Thymus (tissue), 14 donors: ENCODE results near the gene RHO. TPM values are rescaled to one million over a fixed set of nuclear protein-coding genes. Genes with fewer than 3 reads are reported as not detected.
"Not testable (repeated sequence)": the region's sequence is repeated elsewhere in the genome, so short reads cannot be mapped to it uniquely, and the experiment has no call there.

Experiments
- DNase-seq, 9 donors: peaks; one replicate each; pipeline ENCODE4 v3.0.0-alpha.2; 2013; ENCODE audit warnings: low spot score in 9 of 9, low read depth in 6 of 9, missing footprints in 1 of 9
- H3K27ac ChIP-seq, 2 donors: one replicate each; pipeline ENCODE4 v1.5.1; 2013; ENCODE audit warnings: control low read depth in 1 of 2, low read depth in 1 of 2, low read length in 1 of 2, mild to moderate bottlenecking in 1 of 2, moderate library complexity in 1 of 2
- H3K27me3 ChIP-seq, 2 donors: one replicate each; pipeline ENCODE4 v1.5.1; 2013; ENCODE audit warnings: low read length in 1 of 2; ENCODE audit not compliant: control insufficient read depth in 2 of 2, insufficient read depth in 1 of 2
- H3K36me3 ChIP-seq, 2 donors: one replicate each; pipeline ENCODE4 v1.5.1; 2013; ENCODE audit warnings: low read length in 1 of 2, mild to moderate bottlenecking in 1 of 2, moderate library complexity in 1 of 2; ENCODE audit not compliant: control insufficient read depth in 2 of 2, insufficient read depth in 2 of 2
- H3K4me1 ChIP-seq, 2 donors: one replicate each; pipeline ENCODE4 v1.5.1; 2013; ENCODE audit warnings: low read length in 2 of 2; ENCODE audit not compliant: control insufficient read depth in 2 of 2, insufficient read depth in 2 of 2
- H3K4me3 ChIP-seq, 2 donors: one replicate each; pipeline ENCODE4 v1.5.1; 2013; ENCODE audit warnings: low read length in 2 of 2, control low read depth in 1 of 2, mild to moderate bottlenecking in 1 of 2
- H3K9me3 ChIP-seq, 2 donors: one replicate each; pipeline ENCODE4 v1.5.1; 2013; ENCODE audit warnings: low read length in 1 of 2, mild to moderate bottlenecking in 1 of 2; ENCODE audit not compliant: control insufficient read depth in 2 of 2, insufficient read depth in 1 of 2
- WGBS: extraction: QIAGEN DNeasy Blood & Tissue Kit; methylation state at CpG from one replicate; pipeline ENCODE4 v1.1.7; 2013; 5-methylcytosine and 5-hydroxymethylcytosine counted together
- long read RNA-seq, 10 donors: transcript quantifications; one replicate each; lab custom pipeline, GENCODE V29; 2026
- polyA plus RNA-seq: library from polyadenylated mRNA; stranded (reverse); fragments of 200-250 nt; gene quantifications from one replicate; pipeline ENCODE4 v1.2.3, GENCODE V29; 2013
- total RNA-seq: library from RNA; stranded (reverse); fragments of 120-200 nt; gene quantifications from one replicate; pipeline ENCODE4 v1.2.4, GENCODE V29; 2013
- donor health status: healthy.

The RHO gene
- 0.05 TPM for total RNA-seq
- 0.07 TPM for polyA plus RNA-seq
- long read RNA-seq, donor 1 = 0 reads
- long read RNA-seq, donor 2 = 0 reads
- long read RNA-seq, donor 3 = 0 reads
- long read RNA-seq, donor 4 = 0 reads
- long read RNA-seq, donor 5 = 0 reads
- long read RNA-seq, donor 6 = 0 reads
- long read RNA-seq, donor 7 = 0 reads
- long read RNA-seq, donor 8 = 0 reads
- long read RNA-seq, donor 9 = 0 reads
- long read RNA-seq, donor 10 = 0 reads

DNA sequence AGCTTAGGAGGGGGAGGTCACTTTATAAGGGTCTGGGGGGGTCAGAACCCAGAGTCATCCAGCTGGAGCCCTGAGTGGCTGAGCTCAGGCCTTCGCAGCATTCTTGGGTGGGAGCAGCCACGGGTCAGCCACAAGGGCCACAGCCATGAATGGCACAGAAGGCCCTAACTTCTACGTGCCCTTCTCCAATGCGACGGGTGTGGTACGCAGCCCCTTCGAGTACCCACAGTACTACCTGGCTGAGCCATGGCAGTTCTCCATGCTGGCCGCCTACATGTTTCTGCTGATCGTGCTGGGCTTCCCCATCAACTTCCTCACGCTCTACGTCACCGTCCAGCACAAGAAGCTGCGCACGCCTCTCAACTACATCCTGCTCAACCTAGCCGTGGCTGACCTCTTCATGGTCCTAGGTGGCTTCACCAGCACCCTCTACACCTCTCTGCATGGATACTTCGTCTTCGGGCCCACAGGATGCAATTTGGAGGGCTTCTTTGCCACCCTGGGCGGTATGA, at the start of gene RHO:
Gene RHO, plus strand, starts transcription at position 51 of the 512 bp plus-strand sequence. Its CDS starts 95 bp downstream, at position 146.
- WGBS = 97% methylated on average over 18 of the region's 18 CpGs
- DNase-seq = no peak
- H3K36me3 ChIP-seq = no peaks in the 10 kb centered on the region
- H3K4me1 ChIP-seq = no peaks in the 10 kb centered on the region
- no peak within 1 kb of the TSS for H3K27ac ChIP-seq
- no peaks in the 10 kb centered on the region for H3K27me3 ChIP-seq
- H3K9me3 ChIP-seq = no peaks in the 10 kb centered on the region
- H3K4me3 ChIP-seq = no peak within 1 kb of the TSS

DNA sequence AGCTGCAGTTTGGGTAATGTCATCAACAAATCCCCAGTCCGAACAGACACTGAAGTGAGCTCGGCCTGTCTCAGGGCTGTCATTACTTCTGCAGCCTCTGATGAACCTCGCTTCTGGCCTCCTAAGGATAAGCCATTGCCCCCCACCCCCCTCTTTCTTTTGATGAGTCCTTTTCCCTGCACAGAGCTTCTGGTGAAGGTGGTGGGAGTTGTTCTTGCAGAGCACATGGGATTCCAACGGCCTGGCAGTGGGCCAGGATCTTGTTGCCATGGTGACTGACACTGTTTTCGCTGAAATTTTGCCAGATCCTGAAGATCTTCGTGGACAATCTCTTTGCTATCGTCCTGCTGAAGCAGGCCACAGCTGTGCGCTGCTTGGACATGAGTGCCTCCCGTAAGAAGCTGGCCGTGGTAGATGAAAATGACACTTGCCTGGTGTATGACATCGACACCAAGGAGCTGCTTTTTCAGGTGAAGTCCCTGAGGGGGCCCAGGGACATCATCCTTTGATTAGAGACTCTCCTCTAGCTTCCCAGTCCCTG, 47.1 kb upstream of the RHO start:
- 90% methylated on average over 8 of the region's 11 CpGs for WGBS
- H3K9me3 ChIP-seq, H3K4me1 ChIP-seq, H3K27me3 ChIP-seq, DNase-seq, H3K4me3 ChIP-seq: not testable (repeated sequence)
- peak overlapping the region; percentile 53 to 60 for H3K27ac ChIP-seq
- peaks cover 54 to 62% of the 10 kb centered on the region in 2 donors for H3K36me3 ChIP-seq

DNA sequence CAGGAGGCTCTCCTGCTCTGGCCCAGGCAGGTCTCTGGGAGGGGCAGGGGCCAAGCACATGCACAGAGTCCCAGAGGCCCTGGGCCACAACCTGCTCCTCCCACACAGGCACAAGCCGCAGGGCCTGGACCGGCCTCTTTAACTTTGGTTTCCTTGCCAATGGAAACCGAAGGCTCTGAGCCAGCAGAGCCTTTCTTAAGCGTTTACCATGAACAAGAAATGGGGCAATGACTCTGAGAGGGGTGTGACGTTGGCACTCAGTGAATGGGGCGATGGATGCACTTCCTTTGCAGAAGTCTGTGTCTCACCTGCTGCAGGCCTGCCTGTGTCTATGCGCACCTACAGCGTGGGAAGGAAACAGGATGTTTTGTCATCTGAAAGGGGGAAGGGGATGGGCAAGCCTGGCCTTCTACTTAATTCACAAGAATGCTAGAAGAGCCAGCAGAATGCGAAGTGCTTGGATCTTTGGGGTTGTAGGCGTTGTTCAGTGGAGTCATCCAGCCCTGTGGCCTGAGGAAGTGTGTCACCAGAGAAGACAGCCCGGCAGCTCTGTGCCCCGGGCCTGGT, 46.6 kb upstream of the RHO start:
- DNase-seq = peak in 6 of 9 donors; percentile 9 to 58 (median 24)
- Histone ChIP-seq H3K36me3 (peaks cover 48 to 57% of the 10 kb centered on the region in 2 donors), H3K27me3 (no peaks in the 10 kb centered on the region), H3K9me3 (no peaks in the 10 kb centered on the region), H3K4me1 (peaks cover 0 to 7% of the 10 kb centered on the region in 2 donors), H3K27ac (peak overlapping the region; percentile 54 to 60), H3K4me3 (no peak overlapping the region)
- 92% methylated on average over 12 of the region's 12 CpGs for WGBS

DNA sequence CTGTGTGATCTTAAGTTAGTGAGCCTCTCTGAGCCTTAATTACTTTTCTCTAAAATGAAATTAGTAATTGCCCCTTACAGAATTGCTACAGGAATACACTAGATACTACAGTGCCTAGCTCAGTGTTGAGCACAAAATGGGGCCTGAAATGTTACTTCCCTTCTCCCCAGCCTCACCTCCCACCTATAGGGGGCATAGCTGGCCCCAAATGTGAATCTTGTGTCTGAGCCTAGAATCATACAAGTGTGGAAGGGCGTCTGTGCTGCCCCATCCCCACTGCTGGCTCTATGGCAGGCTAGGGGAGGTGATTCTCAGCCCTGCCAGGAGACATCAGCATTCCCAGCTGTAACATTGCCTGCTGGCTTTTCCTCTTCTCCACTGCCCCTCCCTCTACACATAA, 45.7 kb upstream of the RHO start:
- no peaks in the 10 kb centered on the region for H3K9me3 ChIP-seq
- H3K36me3 ChIP-seq = peaks cover 40 to 48% of the 10 kb centered on the region in 2 donors
- H3K27ac ChIP-seq = no peak overlapping the region
- no peaks in the 10 kb centered on the region for H3K27me3 ChIP-seq
- peaks cover 0 to 7% of the 10 kb centered on the region in 2 donors for H3K4me1 ChIP-seq
- no peak for DNase-seq
- 98% methylated on average over 1 of the region's 1 CpG for WGBS
- no peak overlapping the region for H3K4me3 ChIP-seq

DNA sequence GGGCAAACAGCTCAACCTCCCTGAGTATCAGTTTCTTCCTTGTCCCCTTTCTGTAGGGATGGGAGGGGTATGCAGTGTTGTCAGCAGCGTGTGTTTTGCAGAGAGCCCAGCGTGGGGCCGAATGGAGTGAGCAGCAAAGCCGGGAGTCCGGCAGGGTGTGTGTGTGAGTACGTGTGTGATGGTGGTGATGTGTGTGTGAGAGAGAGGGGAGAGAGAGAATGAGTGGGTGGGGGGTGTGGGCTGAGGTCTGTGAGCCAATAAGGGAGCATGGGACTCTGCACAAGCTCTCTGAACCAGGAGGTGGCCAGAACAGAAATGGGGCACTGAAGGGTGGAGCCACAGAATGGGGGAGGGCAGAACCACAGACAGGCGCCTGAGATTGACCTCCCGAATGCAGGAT, 44.6 kb upstream of the RHO start:
- no peak for DNase-seq
- H3K4me1 ChIP-seq = peaks cover 0 to 7% of the 10 kb centered on the region in 2 donors
- WGBS = 96% methylated on average over 8 of the region's 8 CpGs

DNA sequence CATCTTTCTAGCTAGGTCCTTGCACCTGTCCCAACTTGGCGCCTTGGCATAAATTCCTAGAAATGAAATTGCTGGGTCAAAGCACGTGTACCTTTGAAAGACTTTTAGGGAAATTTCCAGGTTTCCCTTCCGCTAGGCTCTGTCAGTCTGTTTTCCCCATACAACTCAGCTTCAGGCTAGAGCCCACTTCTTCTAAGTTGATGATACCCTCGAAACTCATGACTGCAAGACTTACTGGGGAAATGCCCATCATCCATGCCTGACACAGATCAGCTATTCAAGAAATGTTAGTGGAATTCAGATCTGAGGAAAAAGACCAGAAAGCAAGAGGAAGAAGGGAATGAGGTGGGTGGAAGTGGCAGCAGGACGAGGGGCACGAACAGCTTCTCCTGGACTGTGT, 43.3 kb upstream of the RHO start:
- not testable (repeated sequence) for H3K9me3 ChIP-seq, DNase-seq, H3K4me3 ChIP-seq, H3K27ac ChIP-seq, H3K27me3 ChIP-seq, H3K4me1 ChIP-seq
- peaks cover 25 to 30% of the 10 kb centered on the region in 2 donors for H3K36me3 ChIP-seq
- WGBS = 98% methylated on average over 6 of the region's 6 CpGs

More for the DNA sequence above, 44.6 kb upstream of the RHO start:
- Histone ChIP-seq H3K36me3 (peaks cover 34 to 39% of the 10 kb centered on the region in 2 donors), H3K4me3 (no peak overlapping the region), H3K9me3 (no peaks in the 10 kb centered on the region), H3K27me3 (no peaks in the 10 kb centered on the region), H3K27ac (no peak overlapping the region)

DNA sequence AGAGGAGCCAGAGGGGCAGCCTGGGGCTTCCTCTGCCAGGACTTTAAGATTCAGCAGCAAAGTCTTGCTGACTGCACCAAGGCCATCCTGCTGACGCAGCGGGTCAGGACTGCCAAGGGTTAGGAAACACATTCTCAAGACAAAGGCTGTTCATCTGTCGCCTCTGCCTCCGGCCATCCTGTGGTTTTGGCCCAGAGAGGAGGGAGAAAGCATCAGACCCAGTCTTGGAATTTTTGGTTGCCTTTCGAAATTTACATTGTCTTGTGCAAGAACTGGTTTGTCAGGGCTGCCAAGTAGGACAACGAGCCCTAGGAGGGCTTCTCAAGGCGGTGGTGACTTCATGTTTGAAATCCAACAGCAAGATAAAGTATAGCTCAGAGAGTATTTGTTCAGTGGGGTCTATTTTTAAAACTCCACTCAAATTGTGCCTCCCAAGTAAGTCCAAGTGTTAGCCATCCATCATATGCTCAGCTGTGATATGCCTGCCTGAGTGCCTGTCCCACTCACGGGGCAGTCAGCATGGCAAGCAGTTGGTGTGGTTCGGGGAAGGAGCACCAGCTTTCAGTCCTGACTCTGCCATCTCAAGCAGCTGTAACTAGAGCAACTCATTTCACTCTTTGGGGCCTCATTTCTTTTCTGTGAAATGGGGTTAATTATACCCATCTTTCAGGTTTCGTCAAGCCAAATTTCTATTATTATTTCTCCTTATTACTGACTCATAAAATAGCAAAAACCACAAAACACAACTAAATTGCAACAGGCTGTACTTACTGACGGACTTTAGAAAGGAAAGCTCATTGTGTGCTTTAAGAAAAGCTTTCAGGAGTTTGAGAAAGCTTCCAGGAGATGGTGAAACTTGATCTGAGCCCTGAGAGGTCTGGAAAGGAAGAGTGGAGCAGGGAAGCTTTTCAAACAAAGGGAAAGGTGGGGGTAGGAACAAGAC, 42.4 kb upstream of the RHO start:
- DNase-seq = no peak
- Histone ChIP-seq H3K27me3 (no peaks in the 10 kb centered on the region), H3K4me1 (peaks cover 3 to 15% of the 10 kb centered on the region in 2 donors), H3K36me3 (peaks cover 18 to 27% of the 10 kb centered on the region in 2 donors), H3K9me3 (no peaks in the 10 kb centered on the region), H3K27ac (no peak overlapping the region), H3K4me3 (no peak overlapping the region)
- 94% methylated on average over 11 of the region's 11 CpGs for WGBS

DNA sequence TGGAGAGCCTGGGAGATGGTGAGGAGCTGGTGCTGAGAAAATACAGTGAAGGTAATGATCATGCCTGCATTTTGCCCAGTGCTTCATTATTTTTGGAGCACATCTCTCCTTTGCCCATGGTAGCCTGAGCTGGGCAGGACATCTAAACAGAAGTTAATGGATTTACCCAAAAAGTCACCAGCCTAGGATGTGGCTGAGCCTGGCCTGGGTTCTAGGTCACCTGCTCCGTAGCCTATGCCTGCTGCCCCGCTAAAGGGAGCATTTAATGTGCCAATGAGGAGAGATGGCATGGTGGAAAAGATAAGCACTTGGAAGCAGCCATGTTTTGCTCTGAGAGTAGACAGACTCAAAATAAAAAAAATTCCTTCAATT, 41.8 kb upstream of the RHO start:
- Histone ChIP-seq H3K27ac (no peak overlapping the region), H3K4me1 (peaks cover 3 to 14% of the 10 kb centered on the region in 2 donors), H3K4me3 (no peak overlapping the region), H3K36me3 (peaks cover 14 to 24% of the 10 kb centered on the region in 2 donors), H3K9me3 (no peaks in the 10 kb centered on the region), H3K27me3 (no peaks in the 10 kb centered on the region)
- 98% methylated on average over 2 of the region's 2 CpGs for WGBS
- DNase-seq = no peak
